HUES48 (cell line): ENCODE results near the gene P2RY12.

ENCODE experiments used
- H3K27ac ChIP-seq: one replicate; pipeline ENCODE4 v1.7.0; 2013; ENCODE audit warnings: low read depth, low read length, inconsistent platforms
- H3K27me3 ChIP-seq: 2 replicates; pipeline ENCODE4 v1.6.1; 2013; ENCODE audit warnings: mild to moderate bottlenecking, low read length; ENCODE audit not compliant: control insufficient read depth, insufficient read depth
- H3K36me3 ChIP-seq: 2 replicates; pipeline ENCODE4 v1.6.1; 2013; ENCODE audit warnings: low read length; ENCODE audit not compliant: control insufficient read depth, insufficient read depth
- H3K4me1 ChIP-seq: 2 replicates; pipeline ENCODE4 v1.6.1; 2013; ENCODE audit warnings: mild to moderate bottlenecking, low read length; ENCODE audit not compliant: control insufficient read depth, insufficient read depth
- H3K4me3 ChIP-seq: 2 replicates; pipeline ENCODE4 v1.5.1; 2013; ENCODE audit warnings: mild to moderate bottlenecking, low read depth, low read length
- H3K9ac ChIP-seq: 2 replicates; pipeline ENCODE4 v1.6.1; 2013; ENCODE audit warnings: mild to moderate bottlenecking, low read depth, low read length, moderate library complexity
- H3K9me3 ChIP-seq: 2 replicates; pipeline ENCODE4 v1.6.1; 2013; ENCODE audit warnings: low read length; ENCODE audit not compliant: control insufficient read depth, insufficient read depth

The P2RY12 gene

GRCh38 chr3:151384741-151385174, at the start of gene P2RY12:
P2RY12 (minus strand) TSS chr3:151384753; CDS start chr3:151338845, 45,908 bp downstream.
- Histone ChIP-seq H3K9ac (no peak within 1 kb of the TSS), H3K9me3 (no peaks in the 10 kb centered on the region), H3K4me3 (no peak within 1 kb of the TSS), H3K36me3 (peaks cover 49% of the 10 kb centered on the region), H3K27ac (no peak within 1 kb of the TSS), H3K27me3 (no peaks in the 10 kb centered on the region), H3K4me1 (no peaks in the 10 kb centered on the region)

GRCh38 chr3:151432616-151433372, 48.2 kb upstream of the P2RY12 start:
- H3K9ac ChIP-seq = no peak overlapping the region
- H3K4me1 ChIP-seq = peaks cover 9% of the 10 kb centered on the region; the same call in 1 of the 2 replicates

DNA sequence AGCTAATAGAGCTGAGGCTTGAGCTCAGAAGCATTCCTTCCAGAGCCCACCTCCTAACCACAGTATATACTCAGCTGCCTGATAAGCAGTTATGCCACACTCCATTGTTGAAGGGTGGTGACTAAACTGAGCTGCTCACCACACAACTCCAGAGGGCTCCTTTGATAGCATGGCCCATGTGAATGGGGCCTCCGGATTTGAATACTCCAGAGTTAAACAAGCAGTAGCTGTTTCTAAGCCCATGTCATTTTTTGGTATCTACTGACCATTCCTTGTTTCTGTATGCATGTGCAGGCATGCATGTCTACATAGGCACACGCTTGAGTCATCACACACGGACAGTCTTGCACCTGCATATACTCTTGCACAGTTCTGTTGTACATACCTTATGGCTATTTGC, 47.4 kb upstream of the P2RY12 start:
- H3K4me1 ChIP-seq = peaks cover 9% of the 10 kb centered on the region; the same call in 1 of the 2 replicates

More at GRCh38 chr3:151432616-151433372, 48.2 kb upstream of the P2RY12 start:
- H3K27me3 ChIP-seq = no peaks in the 10 kb centered on the region
- H3K36me3 ChIP-seq = no peaks in the 10 kb centered on the region
- H3K27ac ChIP-seq = no peak overlapping the region
- no peaks in the 10 kb centered on the region for H3K9me3 ChIP-seq
- no peak overlapping the region for H3K4me3 ChIP-seq

DNA sequence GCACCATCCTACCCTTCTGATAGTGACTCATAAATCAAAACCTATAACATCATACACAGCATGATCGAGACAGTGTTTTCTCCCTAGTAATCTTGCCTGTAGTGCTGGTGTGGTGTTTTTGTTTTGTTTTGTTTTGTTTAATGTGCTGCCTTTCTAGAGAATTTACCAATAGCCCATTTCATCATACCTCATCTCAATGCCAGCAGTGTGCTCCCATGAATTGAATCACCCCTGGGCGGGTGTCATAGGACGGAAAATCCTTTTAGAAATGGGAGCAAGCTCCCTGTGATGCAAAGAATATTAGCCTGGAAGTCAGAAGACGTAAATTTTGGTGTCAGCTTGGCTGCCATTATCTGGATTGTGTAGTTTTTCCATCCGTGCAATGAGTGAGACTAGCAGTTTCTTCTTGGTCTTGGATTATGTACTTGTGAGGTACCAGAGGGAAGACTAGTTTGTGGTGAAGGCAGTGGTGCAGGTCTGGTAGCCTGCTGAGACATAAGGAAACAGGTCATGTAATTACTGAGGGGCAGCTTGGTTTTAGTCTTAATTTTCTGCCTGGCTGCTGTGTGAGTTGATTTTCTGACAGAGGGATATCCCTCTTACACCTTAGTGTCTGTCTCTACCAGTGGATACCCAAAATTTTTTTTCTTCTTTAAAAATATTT, 46.4 kb upstream of the P2RY12 start:
- Histone ChIP-seq H3K4me1 (peaks cover 15% of the 10 kb centered on the region; the same call in 1 of the 2 replicates), H3K36me3 (no peaks in the 10 kb centered on the region), H3K9me3 (no peaks in the 10 kb centered on the region), H3K27me3 (no peaks in the 10 kb centered on the region), H3K4me3 (no peak overlapping the region), H3K9ac (no peak overlapping the region), H3K27ac (no peak overlapping the region)

More for the DNA sequence above, 47.4 kb upstream of the P2RY12 start:
- Histone ChIP-seq H3K27ac (no peak overlapping the region), H3K9ac (no peak overlapping the region), H3K9me3 (no peaks in the 10 kb centered on the region), H3K27me3 (no peaks in the 10 kb centered on the region), H3K36me3 (no peaks in the 10 kb centered on the region), H3K4me3 (no peak overlapping the region)

GRCh38 chr3:151428386-151428785, 43.8 kb upstream of the P2RY12 start:
- H3K27me3 ChIP-seq = no peaks in the 10 kb centered on the region
- no peak overlapping the region for H3K4me3 ChIP-seq
- H3K4me1 ChIP-seq = peaks cover 21% of the 10 kb centered on the region
- no peak overlapping the region for H3K27ac ChIP-seq
- no peaks in the 10 kb centered on the region for H3K36me3 ChIP-seq
- H3K9me3 ChIP-seq = no peaks in the 10 kb centered on the region
- H3K9ac ChIP-seq = no peak overlapping the region

DNA sequence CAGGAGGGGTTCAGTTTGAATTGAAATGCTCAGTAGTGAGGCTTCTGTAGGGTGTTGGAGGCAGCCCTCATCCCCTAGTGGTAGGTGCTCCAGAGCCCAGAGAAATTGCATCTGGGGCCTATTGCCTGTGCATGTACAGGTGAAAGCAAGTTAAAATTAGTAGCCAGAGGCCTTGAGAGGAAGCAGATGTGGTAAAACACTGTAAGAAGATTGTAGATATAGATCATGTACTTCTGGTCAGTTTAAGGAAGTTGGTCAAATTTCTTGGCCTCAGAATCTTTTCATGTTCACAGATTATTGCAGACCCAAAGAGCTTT, 41.7 kb upstream of the P2RY12 start:
- no peak overlapping the region for H3K4me3 ChIP-seq
- no peaks in the 10 kb centered on the region for H3K9me3 ChIP-seq
- no peak overlapping the region for H3K9ac ChIP-seq
- no peaks in the 10 kb centered on the region for H3K27me3 ChIP-seq
- peak overlapping the region; percentile 48 for H3K27ac ChIP-seq
- H3K36me3 ChIP-seq = no peaks in the 10 kb centered on the region
- peaks cover 21% of the 10 kb centered on the region for H3K4me1 ChIP-seq

- peak overlapping the region; percentile 48 for H3K27ac ChIP-seq
- no peak overlapping the region for H3K9ac ChIP-seq
- no peak overlapping the region for H3K4me3 ChIP-seq
These were observed 41.2 kb upstream of the P2RY12 start for GRCh38 chr3:151425627-151426340.

GRCh38 chr3:151423091-151423490, 38.5 kb upstream of the P2RY12 start:
- Histone ChIP-seq H3K36me3 (no peaks in the 10 kb centered on the region; the same call in 1 of the 2 replicates), H3K4me3 (no peak overlapping the region), H3K27me3 (no peaks in the 10 kb centered on the region), H3K27ac (no peak overlapping the region), H3K4me1 (peaks cover 21% of the 10 kb centered on the region), H3K9ac (no peak overlapping the region), H3K9me3 (no peaks in the 10 kb centered on the region)

More at GRCh38 chr3:151425627-151426340, 41.2 kb upstream of the P2RY12 start:
- Histone ChIP-seq H3K27me3 (no peaks in the 10 kb centered on the region), H3K9me3 (no peaks in the 10 kb centered on the region), H3K36me3 (no peaks in the 10 kb centered on the region), H3K4me1 (peaks cover 21% of the 10 kb centered on the region)

DNA sequence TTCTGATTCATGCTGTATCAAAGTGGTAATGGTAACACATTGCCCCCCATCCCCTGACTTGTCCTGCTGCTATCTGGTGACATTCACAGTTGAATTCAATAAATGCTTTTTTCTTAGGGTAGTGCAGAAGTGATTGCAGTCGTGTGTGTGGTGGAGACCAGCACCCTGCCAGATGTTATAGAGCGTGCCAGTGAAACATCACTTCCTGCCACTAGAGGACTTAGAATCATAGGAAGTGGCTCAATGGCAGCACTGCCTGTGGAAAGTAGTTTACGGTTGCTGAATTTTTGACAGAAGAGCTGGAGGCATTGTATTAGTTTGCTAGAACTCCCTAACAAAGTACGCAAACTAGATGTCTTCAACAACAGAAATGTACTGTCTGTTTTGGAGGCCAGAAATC, 37.4 kb upstream of the P2RY12 start:
- H3K4me1 ChIP-seq = peaks cover 21% of the 10 kb centered on the region
- no peak overlapping the region for H3K27ac ChIP-seq
- H3K9ac ChIP-seq = no peak overlapping the region
- no peaks in the 10 kb centered on the region for H3K27me3 ChIP-seq
- no peaks in the 10 kb centered on the region for H3K9me3 ChIP-seq
- H3K36me3 ChIP-seq = peaks cover 3% of the 10 kb centered on the region; the same call in 1 of the 2 replicates
- H3K4me3 ChIP-seq = no peak overlapping the region

- H3K36me3 ChIP-seq = peaks cover 8% of the 10 kb centered on the region; the same call in 1 of the 2 replicates
- no peak overlapping the region for H3K4me3 ChIP-seq
- H3K9me3 ChIP-seq = no peaks in the 10 kb centered on the region
- no peak overlapping the region for H3K27ac ChIP-seq
- H3K27me3 ChIP-seq = no peaks in the 10 kb centered on the region
- H3K9ac ChIP-seq = no peak overlapping the region
- peaks cover 4% of the 10 kb centered on the region for H3K4me1 ChIP-seq
These were observed 35.3 kb upstream of the P2RY12 start for GRCh38 chr3:151419806-151420205.
